AG09319 (cell line): ENCODE data around the gene UBTF.
"Not testable (repeated sequence)": the region's sequence is repeated elsewhere in the genome, so short reads cannot be mapped to it uniquely, and the experiment has no call there.

Experiments used
- DNase-seq: peaks from one replicate; pipeline ENCODE4 v3.0.0-alpha.2; 2010; ENCODE audit warnings: low read depth; ENCODE audit errors: extremely low read depth
- TF ChIP-seq, protein P1 (sequence below): IDR thresholded peaks from 2 replicates; pipeline ENCODE4 v1.5.1; 2011; ENCODE audit warnings: low read depth, mild to moderate bottlenecking, inconsistent platforms, low read length, moderate library complexity

UBTF gene

DNA sequence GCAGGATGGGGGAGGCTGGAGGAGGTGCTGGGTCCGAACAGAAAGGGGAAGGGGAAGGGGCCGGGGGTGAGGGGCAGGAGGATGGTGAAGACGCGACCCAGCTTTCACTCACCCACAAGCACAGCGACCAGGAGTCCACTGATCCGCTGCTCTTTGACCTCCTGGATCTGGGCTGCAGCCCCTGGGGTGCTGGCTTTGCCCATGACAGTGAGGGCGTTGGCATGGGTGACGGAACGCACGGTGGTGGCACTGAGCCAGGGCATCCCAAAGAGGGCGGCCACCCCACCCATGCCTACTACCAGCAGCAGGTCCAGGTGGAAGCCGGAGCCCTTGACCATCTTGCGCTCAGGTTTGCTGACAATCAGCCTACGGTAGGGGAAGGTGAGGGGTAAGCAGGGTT is 33.5 kb upstream of the UBTF start:
- TF ChIP-seq, protein P1, sequence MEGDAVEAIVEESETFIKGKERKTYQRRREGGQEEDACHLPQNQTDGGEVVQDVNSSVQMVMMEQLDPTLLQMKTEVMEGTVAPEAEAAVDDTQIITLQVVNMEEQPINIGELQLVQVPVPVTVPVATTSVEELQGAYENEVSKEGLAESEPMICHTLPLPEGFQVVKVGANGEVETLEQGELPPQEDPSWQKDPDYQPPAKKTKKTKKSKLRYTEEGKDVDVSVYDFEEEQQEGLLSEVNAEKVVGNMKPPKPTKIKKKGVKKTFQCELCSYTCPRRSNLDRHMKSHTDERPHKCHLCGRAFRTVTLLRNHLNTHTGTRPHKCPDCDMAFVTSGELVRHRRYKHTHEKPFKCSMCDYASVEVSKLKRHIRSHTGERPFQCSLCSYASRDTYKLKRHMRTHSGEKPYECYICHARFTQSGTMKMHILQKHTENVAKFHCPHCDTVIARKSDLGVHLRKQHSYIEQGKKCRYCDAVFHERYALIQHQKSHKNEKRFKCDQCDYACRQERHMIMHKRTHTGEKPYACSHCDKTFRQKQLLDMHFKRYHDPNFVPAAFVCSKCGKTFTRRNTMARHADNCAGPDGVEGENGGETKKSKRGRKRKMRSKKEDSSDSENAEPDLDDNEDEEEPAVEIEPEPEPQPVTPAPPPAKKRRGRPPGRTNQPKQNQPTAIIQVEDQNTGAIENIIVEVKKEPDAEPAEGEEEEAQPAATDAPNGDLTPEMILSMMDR: no peak

DNA sequence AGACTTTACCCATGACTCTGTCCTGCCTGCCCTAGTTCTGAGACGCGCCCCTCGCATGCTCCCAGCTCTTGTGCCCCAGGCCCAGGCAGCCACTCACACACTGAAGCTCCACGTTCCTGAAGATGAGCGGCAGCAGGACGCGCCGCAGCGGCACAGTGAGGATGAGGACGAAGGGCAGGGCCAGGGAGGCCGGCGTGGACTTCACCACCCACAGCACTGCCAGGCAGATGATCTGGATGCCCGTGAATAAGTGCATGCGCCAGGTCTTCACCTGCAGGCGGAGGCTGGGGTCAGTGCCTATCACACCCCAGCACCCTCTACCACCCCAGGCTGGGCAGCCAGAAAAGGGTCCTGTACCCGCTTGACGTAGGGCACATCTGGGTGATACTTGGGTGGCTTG is 31.6 kb upstream of the UBTF start:
- DNase-seq: no peak
- TF ChIP-seq, protein P1: no peak

More for the DNA sequence above, 33.5 kb upstream of the UBTF start:
- DNase-seq: no peak

DNA sequence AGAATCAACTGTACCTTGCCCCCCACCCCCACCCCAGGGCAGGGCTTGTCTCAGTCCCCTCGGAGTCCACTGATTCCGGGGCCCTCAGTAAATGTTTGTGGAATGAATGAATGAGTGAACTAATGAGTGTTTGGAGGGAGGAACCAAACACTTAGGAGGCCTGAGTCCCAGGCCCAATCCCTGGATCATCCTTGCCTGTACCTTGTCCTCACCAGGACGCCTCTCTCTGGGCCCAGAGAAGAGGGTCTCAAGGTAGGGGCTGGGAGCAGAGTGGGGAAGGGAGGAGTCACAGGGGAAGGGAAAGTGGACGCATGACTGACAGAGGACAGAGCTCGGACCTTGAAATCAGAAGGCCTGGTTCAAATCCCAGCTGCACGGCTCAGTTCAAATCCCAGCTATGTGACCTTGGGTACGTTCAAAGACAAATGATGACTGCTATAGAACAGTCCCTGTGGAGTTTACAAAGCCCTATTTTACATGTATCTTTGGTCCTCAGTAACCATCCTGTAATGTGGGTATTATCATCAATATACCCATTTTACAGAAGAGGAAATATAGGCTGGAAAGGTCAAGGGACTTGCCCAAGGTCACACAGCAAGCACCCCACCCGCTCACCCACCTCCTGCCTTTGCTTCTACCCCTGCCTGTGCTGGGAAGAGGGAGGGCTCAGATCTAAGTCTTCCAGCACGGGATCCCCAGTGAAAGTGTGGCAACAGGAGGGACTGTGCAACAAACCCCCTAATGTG is 30.2 kb upstream of the UBTF start:
- DNase-seq: no peak
- TF ChIP-seq, protein P1: no peak

DNA sequence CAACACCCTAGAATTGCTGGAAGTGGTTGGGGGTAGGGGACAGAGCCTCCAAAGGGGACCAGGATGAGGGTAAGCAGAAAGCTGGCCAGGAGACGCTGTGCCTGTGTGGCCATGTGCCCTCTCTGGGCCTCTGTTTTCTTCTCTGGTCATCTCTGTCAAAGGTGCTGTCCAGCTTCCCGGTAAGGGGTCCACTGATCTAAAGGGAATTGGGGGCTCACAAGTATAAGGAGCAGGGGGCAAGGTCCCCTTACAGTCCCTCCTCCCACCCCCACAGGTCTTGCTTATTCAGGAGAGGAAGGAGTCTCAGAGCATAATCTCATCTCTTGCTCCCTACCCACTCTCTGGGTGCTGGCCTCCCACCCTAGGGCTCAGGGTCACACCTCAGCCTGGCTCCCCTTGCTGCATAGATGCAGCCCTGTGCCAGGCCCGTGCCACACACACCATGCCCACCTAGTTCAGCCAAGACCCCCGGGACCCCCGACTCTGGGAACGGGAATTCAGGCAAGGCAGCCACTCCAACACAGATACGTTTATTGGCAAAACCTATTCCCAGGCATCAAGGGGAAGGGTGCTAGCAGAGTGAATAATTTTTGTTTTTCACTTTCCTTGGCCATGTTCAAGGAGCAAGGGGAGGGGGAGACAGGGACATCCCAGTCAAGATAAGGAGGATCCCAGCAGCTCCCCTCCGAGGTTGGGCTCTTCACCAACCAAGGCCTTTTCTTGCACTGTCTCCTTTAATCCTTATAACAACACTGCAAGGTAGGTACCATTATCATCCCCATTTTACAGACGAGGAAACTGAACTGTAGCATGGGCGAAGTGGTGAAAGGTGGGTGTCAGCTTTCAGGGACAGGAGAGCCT is 28.6 kb upstream of the UBTF start:
- TF ChIP-seq, protein P1: no peak
- no peak for DNase-seq

DNA sequence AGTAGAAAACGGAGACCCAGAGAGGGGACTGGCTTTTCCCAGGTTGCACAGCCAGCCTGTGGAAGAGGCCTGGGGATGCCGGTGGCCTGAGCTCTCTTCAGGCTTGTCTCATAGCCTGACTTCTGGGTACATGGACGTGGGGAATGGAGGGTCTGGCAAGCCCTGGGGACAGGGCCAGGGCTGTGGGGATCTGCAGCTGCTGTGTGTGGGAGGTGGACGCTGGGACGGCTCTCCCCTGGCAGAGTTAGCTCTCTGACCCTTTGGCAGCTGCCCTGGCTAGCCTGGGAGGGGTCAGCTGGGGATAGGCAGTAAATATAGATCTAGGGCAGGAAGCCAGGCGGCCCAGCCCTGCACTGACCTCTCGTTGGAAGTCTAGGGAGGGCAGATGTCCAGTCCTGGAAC is 28.0 kb upstream of the UBTF start:
- DNase-seq: no peak
- TF ChIP-seq, protein P1: no peak

DNA sequence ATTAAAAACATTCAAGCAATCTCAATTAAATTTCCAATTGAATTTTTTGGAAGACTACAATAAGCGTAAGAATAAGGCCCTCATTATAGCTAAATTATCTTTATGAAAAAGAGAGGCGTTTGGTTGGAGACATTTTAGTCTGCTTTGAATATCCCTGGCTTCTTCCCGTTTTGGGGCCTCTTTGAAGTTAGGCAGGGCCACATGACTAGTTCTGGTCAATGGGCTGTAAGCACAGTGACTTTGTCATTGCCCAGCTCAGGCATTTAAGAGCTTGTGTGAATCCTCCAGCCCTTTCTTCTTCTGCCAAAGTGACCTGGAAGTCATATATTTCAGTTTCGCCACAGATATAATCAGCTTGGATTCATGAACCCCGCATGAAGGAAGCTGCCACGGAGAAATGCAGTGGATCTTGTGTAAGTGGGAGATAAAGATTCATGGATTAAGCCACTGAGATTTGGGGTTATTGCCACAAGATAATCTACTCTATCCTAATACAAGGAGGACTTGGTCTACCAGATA is 21.7 kb upstream of the UBTF start:
- no peak for DNase-seq
- TF ChIP-seq, protein P1: no peak

DNA sequence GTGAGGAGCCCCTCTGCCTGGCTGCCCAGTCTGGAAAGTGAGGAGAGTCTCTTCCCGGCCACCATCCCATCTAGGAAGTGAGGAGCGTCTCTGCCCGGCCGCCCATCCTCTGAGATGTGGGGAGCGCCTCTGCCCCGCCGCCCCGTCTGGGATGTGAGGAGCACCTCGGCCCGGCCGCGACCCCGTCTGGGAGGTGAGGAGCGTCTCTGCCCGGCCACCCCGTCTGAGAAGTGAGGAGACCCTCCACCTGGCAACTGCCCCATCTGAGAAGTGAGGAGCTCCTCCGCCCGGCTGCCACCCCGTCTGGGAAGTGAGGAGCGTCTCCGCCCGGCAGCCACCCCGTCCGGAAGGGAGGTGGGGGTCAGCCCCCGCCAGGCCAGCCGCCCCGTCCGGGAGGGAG is 18.4 kb upstream of the UBTF start:
- not testable (repeated sequence) for DNase-seq
